HG03025 (cell line): ENCODE measurements around the gene KRTAP26-1.

Experiments used
- ATAC-seq: cut with Tn5 transposase; IDR thresholded peaks from one replicate; pipeline ENCODE4 v1.9.1; 2021; ENCODE audit warnings: mild to moderate bottlenecking, moderate library complexity; ENCODE audit not compliant: unreplicated experiment, low FRiP score

Gene KRTAP26-1

GRCh38 chr21:30271611-30272010, 48.5 kb downstream of the KRTAP26-1 start:
- no peak for ATAC-seq

- no peak for ATAC-seq
These were observed 49.0 kb downstream of the KRTAP26-1 start for GRCh38 chr21:30271156-30271555.

DNA sequence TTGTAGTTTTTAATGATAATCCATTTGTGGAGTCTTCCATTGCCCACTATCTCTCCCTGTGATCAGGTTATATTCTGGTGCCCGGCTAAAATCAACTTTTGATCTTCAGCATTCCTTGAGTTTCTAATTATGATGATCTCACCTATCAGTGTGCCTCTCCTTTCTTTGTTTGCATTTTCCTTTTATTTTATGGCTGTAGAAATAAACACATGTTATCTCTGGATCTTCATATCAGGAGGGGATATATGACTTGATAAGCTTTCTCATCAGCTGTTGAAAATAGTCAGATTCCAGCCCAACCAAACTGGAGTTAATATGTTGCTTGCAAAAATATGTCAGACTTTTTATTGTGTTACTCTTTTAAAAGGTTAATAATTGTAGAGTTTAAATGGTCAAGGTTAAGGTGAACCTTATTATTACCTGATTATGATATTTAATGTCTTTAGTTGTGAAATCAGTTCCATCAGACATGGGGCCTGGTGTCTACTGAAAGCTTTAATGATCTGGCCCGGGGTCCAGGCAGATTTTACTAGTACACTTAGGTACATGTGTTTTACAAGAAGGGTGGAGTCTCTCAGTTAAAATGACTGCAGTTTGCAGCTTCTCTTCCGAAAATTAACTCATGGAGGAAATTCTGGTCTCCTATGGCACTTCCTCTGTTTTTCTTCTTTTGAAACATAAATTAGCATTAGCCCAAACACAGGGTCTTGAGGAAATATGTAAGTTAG, 50.1 kb downstream of the KRTAP26-1 start:
- ATAC-seq, result no peak
